Spleen (tissue), 11 donors: ENCODE results near the gene ADAM19. TPM values are rescaled to one million over a fixed set of nuclear protein-coding genes. Genes with fewer than 3 reads are reported as not detected.

Experiments used
- DNase-seq: peaks from one replicate; pipeline ENCODE4 v3.0.0-alpha.2; 2020
- H3K27ac ChIP-seq, 8 donors: fragments of 200-600 bp; sonication (generic) in 7 of 8; 1 replicate in 4 of 8; 2 replicates in 4 of 8; pipeline versions ENCODE4 v1.5.0 to v1.8.0; 2016 to 2021; ENCODE audit warnings: inconsistent platforms in 4 of 8, mild to moderate bottlenecking in 4 of 8, moderate library complexity in 1 of 8
- H3K27me3 ChIP-seq, 7 donors: fragments of 200-600 bp; sonication (generic) in 6 of 7; replicated peaks in 1 of 7; 1 replicate in 4 of 7; 2 replicates in 3 of 7; pipeline versions ENCODE4 v1.5.0 to v1.8.0; 2016 to 2021; ENCODE audit warnings: inconsistent platforms in 3 of 7, mild to moderate bottlenecking in 1 of 7
- H3K36me3 ChIP-seq, 6 donors: fragments of 200-600 bp; sonication (generic) in 5 of 6; 1 replicate in 4 of 6; 2 replicates in 2 of 6; pipeline versions ENCODE4 v1.5.0 to v1.8.0; 2016 to 2021; ENCODE audit warnings: inconsistent platforms in 2 of 6
- H3K4me1 ChIP-seq, 6 donors: fragments of 200-600 bp; sonication (generic) in 5 of 6; 1 replicate in 3 of 6; 2 replicates in 3 of 6; pipeline versions ENCODE4 v1.5.0 to v1.8.0; 2016 to 2021; ENCODE audit warnings: inconsistent platforms in 3 of 6
- H3K4me3 ChIP-seq, 8 donors: fragments of 200-600 bp; sonication (generic) in 7 of 8; 1 replicate in 4 of 8; 2 replicates in 4 of 8; pipeline versions ENCODE4 v1.5.0 to v1.8.0; 2016 to 2021; ENCODE audit warnings: inconsistent platforms in 4 of 8, mild to moderate bottlenecking in 4 of 8, moderate library complexity in 2 of 8
- H3K9me3 ChIP-seq, 8 donors: fragments of 200-600 bp; sonication (generic) in 7 of 8; 1 replicate in 4 of 8; 2 replicates in 4 of 8; pipeline versions ENCODE4 v1.5.0 to v1.8.0; 2016 to 2021; ENCODE audit warnings: inconsistent platforms in 4 of 8
- POLR2A ChIP-seq, 3 donors: fragments of 450-650 bp; IDR thresholded peaks; one replicate each; pipeline ENCODE4 v1.5.1; 2017; ENCODE audit warnings: antibody characterized with exemption in 3 of 3, mild to moderate bottlenecking in 1 of 3
- POLR2AphosphoS5 ChIP-seq, 3 donors: sonication (generic); formaldehyde crosslinking; IDR thresholded peaks; one replicate each; pipeline ENCODE4 v1.5.1; 2017; ENCODE audit warnings: antibody characterized with exemption in 3 of 3
- WGBS, 5 donors: extraction: QIAGEN DNeasy Blood & Tissue Kit in 3 of 5; methylation state at CpG; one replicate each; pipeline versions ENCODE4 v1.1.5 to v1.1.7; 2013 to 2018; 5-methylcytosine and 5-hydroxymethylcytosine counted together
- intact Hi-C: fragments of 100-400 bp; cut with DNase I; formaldehyde crosslinking; loops from one replicate; pipeline ENCODE4 v1.15.0; 2023; ENCODE audit warnings: low total_unique reads
- polyA plus RNA-seq, 3 donors: library from polyadenylated mRNA; stranded (reverse); fragments of 200-250 nt; gene quantifications; one replicate each; pipeline ENCODE4 v1.2.1, GENCODE V29; 2013
- total RNA-seq, 7 donors: library from RNA; depleted of rRNA in 3 of 7; stranded (reverse); fragments of >200 nt in 3 of 7; fragmentation: NEBNext Ultra II Directional in 4 of 7; extraction: Animal tissue kit (Norgen Biotek cat#: 25700) in 4 of 7; gene quantifications; one replicate each; pipeline versions ENCODE4 v1.1.0 to v1.2.1, GENCODE V29; 2016 to 2021
- TF ChIP-seq, protein P1 (sequence below), 11 experiments: fragments of 200-600 bp in 7 of 11; fragments of 450-650 bp in 4 of 11; sonication (generic) in 4 of 11; IDR thresholded peaks in 8 of 11; conservative IDR thresholded peaks in 3 of 11; 1 replicate in 7 of 11; 2 replicates in 4 of 11; pipeline versions ENCODE4 v1.4.0 to v1.8.0; 2016 to 2021; ENCODE audit warnings: antibody characterized with exemption in 11 of 11, inconsistent platforms in 4 of 11, mild to moderate bottlenecking in 1 of 11
- donor health status: healthy with polysubstance abuse.
- donor health status: DM: no; HTN: no; CAD: no; lungs with moderate emphysema.
- donor health status: DM: no; HTN: no; CAD: no.
- donor health status: Bipolar disorder and iron deficiency.
- donor health status: healthy.
- donor health status: DM: no; HTN: no; CAD: no.
- donor health status: DM: yes; HTN: yes; CAD: no.

Gene ADAM19
- total and polyA plus RNA-seq, 10 donors: 10.9 to 71.1 (median 51.5) TPM

DNA sequence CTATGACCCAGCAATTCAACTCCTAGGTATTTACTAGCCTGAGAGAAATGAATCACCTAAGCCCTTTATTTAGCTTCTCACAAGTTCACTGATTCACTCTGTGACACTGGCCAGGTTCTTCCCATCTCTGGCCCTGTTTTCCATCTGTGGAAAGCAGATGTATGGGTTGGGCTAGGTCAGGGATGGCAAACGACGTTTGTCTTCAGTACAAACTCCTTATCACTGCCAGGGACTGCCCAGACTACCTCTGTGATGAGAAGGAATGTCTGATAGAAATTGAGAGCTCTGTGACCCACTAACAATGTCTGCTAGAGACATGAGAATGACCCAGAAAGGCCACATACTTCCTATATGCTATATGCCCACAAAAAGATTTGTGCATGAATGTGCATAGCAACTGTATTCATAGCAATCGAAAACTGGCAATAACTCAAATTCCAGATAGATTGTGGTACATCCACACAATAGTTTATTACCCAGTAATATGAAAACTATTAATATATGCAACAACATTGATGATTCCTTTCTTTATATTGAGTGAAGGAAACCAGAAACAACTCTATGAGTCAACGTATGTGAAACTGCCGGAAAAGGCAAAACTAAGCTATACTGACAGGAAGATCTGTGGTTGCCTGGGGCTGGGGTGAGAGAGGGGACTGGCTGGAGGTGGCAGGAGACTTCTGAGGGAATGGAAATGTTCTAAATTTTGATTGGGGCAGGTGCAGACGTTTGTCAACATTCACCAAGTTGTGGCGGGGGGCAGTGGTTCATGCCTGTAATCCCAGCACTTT is 32.0 kb upstream of the ADAM19 start:
- H3K27ac ChIP-seq: peak overlapping the region in 2 of 8 donors; percentile 26 to 33
- H3K4me3 ChIP-seq: no peak overlapping the region
- no peaks in the 10 kb centered on the region for H3K36me3 ChIP-seq
- H3K9me3 ChIP-seq: no peaks in the 10 kb centered on the region
- intact Hi-C loops: no loop called here
- H3K27me3 ChIP-seq: no peaks in the 10 kb centered on the region
- 38 to 53% (median 48%) methylated on average over 7 of the region's 7 CpGs for WGBS, 5 donors
- TF ChIP-seq POLR2A (IDR thresholded peaks at IDR 0.05): no peak
- TF ChIP-seq, protein P1, sequence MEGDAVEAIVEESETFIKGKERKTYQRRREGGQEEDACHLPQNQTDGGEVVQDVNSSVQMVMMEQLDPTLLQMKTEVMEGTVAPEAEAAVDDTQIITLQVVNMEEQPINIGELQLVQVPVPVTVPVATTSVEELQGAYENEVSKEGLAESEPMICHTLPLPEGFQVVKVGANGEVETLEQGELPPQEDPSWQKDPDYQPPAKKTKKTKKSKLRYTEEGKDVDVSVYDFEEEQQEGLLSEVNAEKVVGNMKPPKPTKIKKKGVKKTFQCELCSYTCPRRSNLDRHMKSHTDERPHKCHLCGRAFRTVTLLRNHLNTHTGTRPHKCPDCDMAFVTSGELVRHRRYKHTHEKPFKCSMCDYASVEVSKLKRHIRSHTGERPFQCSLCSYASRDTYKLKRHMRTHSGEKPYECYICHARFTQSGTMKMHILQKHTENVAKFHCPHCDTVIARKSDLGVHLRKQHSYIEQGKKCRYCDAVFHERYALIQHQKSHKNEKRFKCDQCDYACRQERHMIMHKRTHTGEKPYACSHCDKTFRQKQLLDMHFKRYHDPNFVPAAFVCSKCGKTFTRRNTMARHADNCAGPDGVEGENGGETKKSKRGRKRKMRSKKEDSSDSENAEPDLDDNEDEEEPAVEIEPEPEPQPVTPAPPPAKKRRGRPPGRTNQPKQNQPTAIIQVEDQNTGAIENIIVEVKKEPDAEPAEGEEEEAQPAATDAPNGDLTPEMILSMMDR (IDR thresholded peaks at IDR 0.05 in 8 of 11, conservative IDR thresholded peaks at IDR 0.05 in 3 of 11): no peak
- H3K4me1 ChIP-seq: peaks cover 15 to 89% (median 37%) of the 10 kb centered on the region in 6 donors
- no peak for DNase-seq

DNA sequence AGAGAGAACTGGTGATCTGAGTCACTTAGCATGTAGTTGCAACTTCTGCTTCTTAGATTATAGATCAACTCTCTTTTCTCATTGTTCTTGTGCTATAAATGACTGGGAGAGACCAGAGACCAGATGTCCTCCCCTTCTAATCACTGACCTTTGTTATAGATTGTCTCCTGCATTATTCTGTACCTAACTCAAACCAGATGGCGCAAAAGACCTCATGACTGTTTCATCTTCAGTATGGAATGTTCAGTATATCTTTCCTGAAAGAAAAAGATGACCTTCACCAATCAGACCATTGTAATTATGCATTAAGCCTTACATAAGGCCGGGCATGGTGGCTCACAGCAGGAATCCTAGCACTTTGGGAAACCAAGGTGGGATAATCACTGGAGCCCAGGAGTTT is 30.5 kb upstream of the ADAM19 start:
- no peak overlapping the region for H3K4me3 ChIP-seq
- H3K27me3 ChIP-seq: no peaks in the 10 kb centered on the region
- intact Hi-C loops: no loop called here
- no peaks in the 10 kb centered on the region for H3K36me3 ChIP-seq
- H3K27ac ChIP-seq: no peak overlapping the region
- 91 to 100% (median 98%) methylated on average over 2 of the region's 2 CpGs for WGBS, 5 donors
- H3K4me1 ChIP-seq: peaks cover 17 to 87% (median 39%) of the 10 kb centered on the region in 6 donors
- TF ChIP-seq, protein P1 (IDR thresholded peaks at IDR 0.05 in 8 of 11, conservative IDR thresholded peaks at IDR 0.05 in 3 of 11): no peak
- no peak for TF ChIP-seq POLR2AphosphoS5 (IDR thresholded peaks at IDR 0.05)
- no peak for TF ChIP-seq POLR2A (IDR thresholded peaks at IDR 0.05)
- no peaks in the 10 kb centered on the region for H3K9me3 ChIP-seq
- DNase-seq: no peak

DNA sequence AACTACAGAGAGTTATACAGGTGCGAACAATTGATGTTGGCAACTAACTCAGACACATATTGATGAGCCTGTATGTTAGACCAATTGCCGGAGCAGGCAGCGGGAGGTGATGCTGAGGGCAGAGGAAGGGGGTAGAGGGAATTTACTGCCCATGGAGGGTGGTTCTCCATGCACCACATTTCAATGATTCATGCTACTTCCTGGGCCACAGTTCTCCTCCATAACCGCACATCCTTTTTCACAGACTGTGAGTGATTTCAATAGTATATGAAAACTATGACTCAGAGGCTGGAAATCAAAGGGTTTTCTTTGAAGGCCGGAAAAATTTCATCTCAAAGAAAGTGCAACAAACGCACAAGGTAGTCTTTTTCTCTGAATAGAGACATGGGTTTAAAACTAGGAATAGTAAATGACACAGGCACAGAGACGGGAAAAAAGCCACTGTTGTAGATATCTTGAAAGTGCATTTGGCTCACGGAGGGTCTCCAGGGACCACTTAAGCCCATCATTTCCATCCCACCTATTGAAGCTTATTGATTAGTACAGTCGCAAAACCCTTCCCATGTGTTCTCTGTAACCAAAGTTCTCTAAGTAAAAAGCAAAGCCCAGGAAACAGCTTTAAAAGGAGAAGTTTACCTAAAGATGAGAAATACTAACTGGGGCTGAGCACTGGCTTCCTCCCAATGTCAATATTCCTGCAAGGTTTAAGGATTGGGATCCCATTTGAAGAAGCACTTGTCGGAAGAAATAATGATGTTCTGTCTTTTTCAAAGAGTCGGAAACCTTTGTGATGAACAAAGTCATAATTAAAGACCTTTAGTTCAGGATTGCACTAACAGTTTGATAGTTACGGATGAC is 28.0 kb upstream of the ADAM19 start:
- TF ChIP-seq POLR2A (IDR thresholded peaks at IDR 0.05): no peak
- TF ChIP-seq, protein P1 (IDR thresholded peaks at IDR 0.05 in 8 of 11, conservative IDR thresholded peaks at IDR 0.05 in 3 of 11): no peak
- no peak for TF ChIP-seq POLR2AphosphoS5 (IDR thresholded peaks at IDR 0.05)
- peak overlapping the region in 5 of 8 donors; percentile 33 to 80 (median 60) for H3K27ac ChIP-seq
- 66 to 75% (median 74%) methylated on average over 12 of the region's 12 CpGs for WGBS, 5 donors
- H3K27me3 ChIP-seq: no peaks in the 10 kb centered on the region
- H3K9me3 ChIP-seq: no peaks in the 10 kb centered on the region
- H3K36me3 ChIP-seq: no peaks in the 10 kb centered on the region
- H3K4me3 ChIP-seq: no peak overlapping the region
- H3K4me1 ChIP-seq: peaks cover 12 to 94% (median 45%) of the 10 kb centered on the region in 6 donors
- no peak for DNase-seq
- intact Hi-C loops: no loop called here

DNA sequence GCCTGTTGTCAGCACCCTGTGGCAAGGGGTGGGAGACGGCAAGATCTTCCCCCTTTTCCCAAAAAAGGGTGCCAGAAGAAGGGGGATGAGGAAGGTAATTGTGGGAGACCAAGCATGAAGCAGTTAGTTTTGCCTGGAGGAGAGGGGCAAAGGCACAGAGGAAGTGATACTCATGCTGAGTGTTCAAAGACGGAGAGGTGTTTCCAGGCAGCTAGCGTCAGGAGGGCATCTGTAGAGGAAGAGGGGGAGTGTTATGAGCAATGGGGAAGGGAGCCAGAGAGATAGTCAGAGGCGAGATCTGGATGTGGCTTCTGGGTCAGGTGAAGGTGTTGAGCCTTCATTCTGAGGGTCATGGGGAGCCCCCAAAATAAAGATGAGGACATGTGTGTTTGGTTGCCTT is 26.9 kb upstream of the ADAM19 start:
- WGBS, 5 donors: 39 to 60% (median 56%) methylated on average over 4 of the region's 4 CpGs
- Histone ChIP-seq H3K4me3 (no peak overlapping the region), H3K36me3 (no peaks in the 10 kb centered on the region), H3K27me3 (no peaks in the 10 kb centered on the region), H3K9me3 (no peaks in the 10 kb centered on the region), H3K4me1 (peaks cover 3 to 94% (median 43%) of the 10 kb centered on the region in 6 donors), H3K27ac (peak overlapping the region in 6 of 8 donors; percentile 22 to 80 (median 60))
- TF ChIP-seq, protein P1 (IDR thresholded peaks at IDR 0.05 in 8 of 11, conservative IDR thresholded peaks at IDR 0.05 in 3 of 11): no peak
- TF ChIP-seq POLR2AphosphoS5 (IDR thresholded peaks at IDR 0.05): peak in 1 of 3 donors; percentile 63
- no peak for DNase-seq
- intact Hi-C loops: no loop called here
